K562 (cell line): ENCODE data around the gene CDX1. TPM values are rescaled to one million over a fixed set of nuclear protein-coding genes. Genes with fewer than 3 reads are reported as not detected.

Experiments used
- ATAC-seq: fragments of 200-7000 bp; cut with Tn5 transposase; 3 replicates; pipeline ENCODE4 v1.9.1; 2020; ENCODE audit warnings: moderate library complexity
- BruUV-seq: library from RNA; stranded (reverse); fragments of 400-500 nt; replicated peaks from 2 replicates; lab custom pipeline; 2021; lab: Mats Ljungman, UMichigan
- CTCF ChIA-PET: fragments of 300-600 bp; formaldehyde crosslinking; extraction: SDS; loops from one replicate; lab custom pipeline; 2021; ENCODE audit warnings: low intra/inter-chr PET ratio; lab: Yijun Ruan, JAX
- POLR2A ChIA-PET: fragments of 300-600, 350-650 bp; sonication (Branson Sonifier 250); formaldehyde crosslinking; extraction: SDS; loops from one replicate; lab custom pipeline; 2021; ENCODE audit warnings: antibody characterized with exemption, inconsistent platforms; lab: Yijun Ruan, JAX
- DNase-seq, 4 experiments: peaks; one replicate each; pipeline versions ENCODE4 v3.0.0 to v3.0.0-alpha.2; 2011 to 2018; ENCODE audit warnings: low spot score in 3 of 4, mixed read lengths in 3 of 4; ENCODE audit errors: extremely low read depth in 1 of 4
- FAIRE-seq: peaks from 2 replicates; lab custom pipeline; 2011; peaks lifted over from hg19 to GRCh38; lab: Jason Lieb, UNC
- H2AFZ ChIP-seq: 2 replicates; pipeline ENCODE4 v1.6.0; 2011; ENCODE audit warnings: low read depth, low read length, control low read depth, inconsistent platforms
- H3K27ac ChIP-seq: fragments of 200-600 bp; 3 replicates; pipeline ENCODE4 v1.8.0; 2011; ENCODE audit warnings: low read depth, mild to moderate bottlenecking, control low read depth, inconsistent platforms, low read length, moderate library complexity, mixed read lengths; ENCODE audit errors: extremely low read depth
- H3K27me3 ChIP-seq, 2 experiments: fragments of 300-600 bp in 1 of 2; 2 replicates in 1 of 2; 3 replicates in 1 of 2; pipeline versions ENCODE4 v1.6.0 to v1.8.0; 2011; ENCODE audit warnings: inconsistent platforms in 2 of 2, low read length in 2 of 2, mild to moderate bottlenecking in 1 of 2, mixed read lengths in 1 of 2, moderate library complexity in 1 of 2; ENCODE audit not compliant: control insufficient read depth in 2 of 2, insufficient read depth in 2 of 2
- H3K36me3 ChIP-seq: fragments of 300-600 bp; 3 replicates; pipeline ENCODE4 v1.8.0; 2011; ENCODE audit warnings: mild to moderate bottlenecking, low read length, inconsistent platforms; ENCODE audit not compliant: control insufficient read depth, insufficient read depth
- H3K4me1 ChIP-seq, 2 experiments: fragments of 200-600 bp in 1 of 2; replicated peaks in 1 of 2; 2 replicates in 1 of 2; 3 replicates in 1 of 2; pipeline versions ENCODE4 v1.5.1 to v1.8.0; 2011; ENCODE audit warnings: inconsistent platforms in 2 of 2, low read length in 2 of 2, mild to moderate bottlenecking in 1 of 2, mixed read lengths in 1 of 2, moderate library complexity in 1 of 2; ENCODE audit not compliant: control insufficient read depth in 2 of 2, insufficient read depth in 2 of 2
- H3K4me2 ChIP-seq: 2 replicates; pipeline ENCODE4 v1.6.1; 2011; ENCODE audit warnings: low read length, control low read depth, inconsistent platforms, mixed read lengths; ENCODE audit not compliant: insufficient read depth
- H3K4me3 ChIP-seq: fragments of 200-600 bp; sonication (generic), shearing (Covaris generic); 2 replicates; pipeline ENCODE4 v1.5.1; 2016; ENCODE audit warnings: control low read depth, inconsistent platforms
- H3K79me2 ChIP-seq: fragments of 200-600 bp; 3 replicates; pipeline ENCODE4 v1.8.0; 2011; ENCODE audit warnings: low read length, inconsistent platforms; ENCODE audit not compliant: control insufficient read depth, insufficient read depth
- H3K9ac ChIP-seq, 2 experiments: 2 replicates each; pipeline versions ENCODE4 v1.6.0 to v1.6.1; 2011; ENCODE audit warnings: low read depth in 2 of 2, low read length in 2 of 2, control low read depth in 1 of 2, inconsistent platforms in 1 of 2, mild to moderate bottlenecking in 1 of 2, mixed read lengths in 1 of 2; ENCODE audit not compliant: insufficient read depth in 1 of 2
- H3K9me1 ChIP-seq: one replicate; pipeline ENCODE4 v1.6.0; 2011; ENCODE audit warnings: inconsistent platforms, mild to moderate bottlenecking, low read length, moderate library complexity; ENCODE audit not compliant: control insufficient read depth, insufficient read depth
- H3K9me3 ChIP-seq: replicated peaks from 2 replicates; pipeline ENCODE4 v1.5.1; 2011; ENCODE audit warnings: low read depth, low read length, inconsistent platforms; ENCODE audit not compliant: control insufficient read depth, insufficient read depth
- H4K20me1 ChIP-seq: replicated peaks from 2 replicates; pipeline ENCODE4 v1.6.1; 2011; ENCODE audit warnings: low read length, inconsistent platforms, mixed read lengths; ENCODE audit not compliant: control insufficient read depth, insufficient read depth
- CHCHD3 ChIP-seq: fragments of 250-450 bp; sonication (Bioruptor Pico); IDR thresholded peaks from 2 replicates; pipeline ENCODE4 v2.1.2; 2022; ENCODE audit warnings: mild to moderate bottlenecking
- ETV5 ChIP-seq: sonication (generic); formaldehyde crosslinking; IDR thresholded peaks from 2 replicates; pipeline ENCODE4 v1.4.0; 2020; ENCODE audit warnings: low read depth, mild to moderate bottlenecking, missing genetic modification reagents
- HNRNPH1 ChIP-seq: fragments of 200-400 bp; formaldehyde crosslinking; optimal IDR thresholded peaks from 2 replicates; pipeline ENCODE3; 2017; ENCODE audit warnings: low read depth, mild to moderate bottlenecking, low read length, moderate library complexity
- ZFP36 ChIP-seq: fragments of 150-350 bp; IDR thresholded peaks from 2 replicates; pipeline ENCODE4 v1.6.1; 2018; ENCODE audit warnings: low read length, low read depth; ENCODE audit not compliant: partially characterized antibody
- WGBS: fragments of 100-300 bp; shearing (Covaris generic); methylation state at CpG from one replicate; pipeline ENCODE4 v1.1.6; 2016; ENCODE audit warnings: low coverage, mixed read lengths; ENCODE audit not compliant: insufficient coverage; ENCODE audit errors: missing lambda C conversion rate; 5-methylcytosine and 5-hydroxymethylcytosine counted together
- in situ Hi-C: fragments of 300-500 bp; cut with MboI; formaldehyde crosslinking; loops from 4 replicates; pipeline ENCODE4 v1.15.0; 2018; ENCODE audit warnings: inconsistent platforms, mixed read lengths
- intact Hi-C: fragments of 100-400 bp; cut with micrococcal nuclease; formaldehyde crosslinking; loops from 2 replicates; pipeline ENCODE4 v1.14.2; 2022
- polyA plus RNA-seq, 8 experiments: library from polyadenylated mRNA; depleted of rRNA in 4 of 8; stranded (reverse) in 5 of 8; unstranded in 3 of 8; fragments of >200 nt; fragmentation: Nextera tagmentation in 2 of 8; fragmentation: Illumina TruSeq in 1 of 8; extraction: Ambion mirVana in 2 of 8; extraction: Trizol in 1 of 8; gene quantifications; 2 replicates each; pipeline versions ENCODE4 v1.2.1 to v1.2.3, GENCODE V29; 2011 to 2014; ENCODE audit warnings: inconsistent platforms in 1 of 8, missing spikeins in 1 of 8
- total RNA-seq, 7 experiments: library from RNA; depleted of rRNA in 6 of 7; stranded (reverse); fragments of >200 nt in 6 of 7; fragmentation: Illumina TruSeq in 2 of 7; extraction: Trizol in 2 of 7; gene quantifications; 2 replicates each; pipeline versions ENCODE4 v1.2.1 to v1.2.3, GENCODE V29; 2011 to 2021; ENCODE audit warnings: low replicate concordance in 1 of 7

CDX1 gene
- total and polyA plus RNA-seq, 9 of the 15 experiments (the other 6 are each of a cell fraction or from before 2014, with no cell fraction given), result 0.06 to 0.16 TPM; not detected in 7

- POLR2A ChIA-PET, result interaction anchor here (0.6 to 0.7 kb wide), 3 partner anchors 52 to 222 kb away, joined by 3 read pairs; no protein-coding TSS in a partner anchor
- no peaks in the 10 kb centered on the region for H3K36me3 ChIP-seq
- CTCF ChIA-PET, result no interaction called here
- TF ChIP-seq CHCHD3 (CRISPR knock-in tag) (no peak), HNRNPH1 (no peak), ETV5 (CRISPR knock-in tag) (no peak), ZFP36 (peak; percentile 76)
- TF ChIP-seq, all 486 proteins: peak for 1
- Histone ChIP-seq H3K9ac (no peak overlapping the region), H3K27me3 (peaks cover 20 to 79% of the 10 kb centered on the region in 2 experiments), H3K4me2 (no peak overlapping the region), H3K4me1 (peaks cover 0 to 10% of the 10 kb centered on the region in 2 experiments; a peak in 2 of 5 replicates), H3K79me2 (no peaks in the 10 kb centered on the region), H3K4me3 (no peak overlapping the region), H3K9me3 (no peaks in the 10 kb centered on the region), H2AFZ (no peak overlapping the region), H3K9me1 (no peaks in the 10 kb centered on the region), H4K20me1 (0 out of 2 replicates have a peak, but pooled peaks cover 3% of the 10 kb centered on the region), H3K27ac (no peak overlapping the region)
- no peak for FAIRE-seq
- WGBS, result 9% methylated on average over 12 of the region's 12 CpGs
- DNase-seq, result no peak
- in situ Hi-C loops (no loop called here), intact Hi-C loops (no loop called here)
- ATAC-seq, result no peak
- no TSS peak for BruUV-seq
These were observed 18.7 kb downstream of the CDX1 start for GRCh38 chr5:150184990-150185912.
